GM18505 (cell line): ENCODE measurements around the gene LRMDA.

ENCODE experiments used
- ATAC-seq: cut with Tn5 transposase; IDR thresholded peaks from one replicate; pipeline ENCODE4 v1.9.1; 2021; ENCODE audit not compliant: unreplicated experiment
- POLR2A ChIP-seq: IDR thresholded peaks from 4 replicates; pipeline ENCODE4 v1.6.1; 2011; ENCODE audit warnings: borderline replicate concordance; ENCODE audit not compliant: insufficient read depth, insufficient read length; ENCODE audit errors: extremely low read depth

LRMDA gene

GRCh38 chr10:76012716-76013327 is 581.4 kb downstream of the LRMDA start:
- no peak for ATAC-seq
- no peak for TF ChIP-seq POLR2A

GRCh38 chr10:76015245-76015644 is 583.8 kb downstream of the LRMDA start:
- no peak for TF ChIP-seq POLR2A
- ATAC-seq: no peak

GRCh38 chr10:76017026-76017732 is 585.8 kb downstream of the LRMDA start:
- no peak for TF ChIP-seq POLR2A
- ATAC-seq: no peak

GRCh38 chr10:76017733-76018433 is 586.5 kb downstream of the LRMDA start:
- no peak for ATAC-seq
- TF ChIP-seq POLR2A: no peak

GRCh38 chr10:76020630-76021029 is 589.2 kb downstream of the LRMDA start:
- ATAC-seq: no peak
- no peak for TF ChIP-seq POLR2A

- no peak for TF ChIP-seq POLR2A
- ATAC-seq: no peak
Measured at GRCh38 chr10:76021398-76021797, 590.0 kb downstream of the LRMDA start.

- no peak for TF ChIP-seq POLR2A
- no peak for ATAC-seq
Measured at GRCh38 chr10:76022366-76022765, 590.9 kb downstream of the LRMDA start.

- TF ChIP-seq POLR2A: no peak
- no peak for ATAC-seq
Measured at GRCh38 chr10:76023007-76023406, 591.6 kb downstream of the LRMDA start.

- no peak for TF ChIP-seq POLR2A
- ATAC-seq: no peak
Measured at GRCh38 chr10:76024460-76025123, 593.2 kb downstream of the LRMDA start.

GRCh38 chr10:76025124-76025477 is 593.7 kb downstream of the LRMDA start:
- TF ChIP-seq POLR2A: no peak
- no peak for ATAC-seq

- no peak for TF ChIP-seq POLR2A
- ATAC-seq: no peak
Measured at GRCh38 chr10:76026176-76026771, 594.9 kb downstream of the LRMDA start.

- no peak for TF ChIP-seq POLR2A
- no peak for ATAC-seq
Measured at GRCh38 chr10:76026905-76027304, 595.5 kb downstream of the LRMDA start.

GRCh38 chr10:76029782-76030181 is 598.4 kb downstream of the LRMDA start:
- no peak for TF ChIP-seq POLR2A
- ATAC-seq: no peak

GRCh38 chr10:76031099-76031498 is 599.7 kb downstream of the LRMDA start:
- TF ChIP-seq POLR2A: no peak
- ATAC-seq: no peak
